HepG2 (cell line): Measurements from ENCODE around the gene CLASRP. TPM values are rescaled to one million over a fixed set of nuclear protein-coding genes. Genes with fewer than 3 reads are reported as not detected.
A peak's percentile ranks its signal among the peaks of the same experiment; 100 is the strongest.

Experiments
- ARID4A ChIP-seq: sonication (generic); formaldehyde crosslinking; IDR thresholded peaks from 2 replicates; pipeline ENCODE4 v1.5.0; 2020; ENCODE audit warnings: mild to moderate bottlenecking, missing genetic modification reagents, borderline replicate concordance
- ASH2L ChIP-seq: fragments of 300-600, 200-600 bp; sonication (generic); IDR thresholded peaks from 2 replicates; pipeline ENCODE4 v1.7.0; 2017; ENCODE audit warnings: low read depth, mild to moderate bottlenecking, moderate library complexity, mixed read lengths, low read length; ENCODE audit not compliant: insufficient read length
- BRCA1 ChIP-seq: sonication (generic); formaldehyde crosslinking; IDR thresholded peaks from 2 replicates; pipeline ENCODE4 v1.4.0; 2020; ENCODE audit warnings: missing genetic modification reagents
- DDIT3 ChIP-seq: sonication (generic); formaldehyde crosslinking; IDR thresholded peaks from 2 replicates; pipeline ENCODE4 v1.4.0; 2020; ENCODE audit warnings: mild to moderate bottlenecking, missing genetic modification reagents
- GATA4 ChIP-seq: sonication (generic); IDR thresholded peaks from 2 replicates; pipeline ENCODE4 v1.6.1; 2016; ENCODE audit warnings: antibody characterized with exemption, low read depth, borderline replicate concordance
- HNRNPLL ChIP-seq: fragments of 200-400 bp; formaldehyde crosslinking; IDR thresholded peaks from 2 replicates; pipeline ENCODE4 v1.6.1; 2017; ENCODE audit warnings: mild to moderate bottlenecking, low read depth, low read length; ENCODE audit not compliant: poor library complexity, severe bottlenecking
- KMT2A ChIP-seq: sonication (generic); formaldehyde crosslinking; IDR thresholded peaks from 2 replicates; pipeline ENCODE4 v1.4.0; 2020; ENCODE audit warnings: missing genetic modification reagents
- LRRFIP1 ChIP-seq: sonication (generic); formaldehyde crosslinking; conservative IDR thresholded peaks from 2 replicates; pipeline ENCODE4 v1.4.0; 2020; ENCODE audit warnings: missing genetic modification reagents
- MED8 ChIP-seq: sonication (generic); formaldehyde crosslinking; IDR thresholded peaks from 2 replicates; pipeline ENCODE4 v1.8.1; 2023; ENCODE audit warnings: mild to moderate bottlenecking, missing genetic modification reagents; ENCODE audit not compliant: insufficient replicate concordance
- MIXL1 ChIP-seq: IDR thresholded peaks from 2 replicates; pipeline ENCODE4 v1.6.1; 2016
- SOX5 ChIP-seq: IDR thresholded peaks from 2 replicates; pipeline ENCODE4 v1.6.1; 2016; ENCODE audit warnings: borderline replicate concordance
- SP2 ChIP-seq: sonication (generic); formaldehyde crosslinking; IDR thresholded peaks from 2 replicates; pipeline ENCODE4 v1.5.1; 2020; ENCODE audit warnings: mild to moderate bottlenecking, missing genetic modification reagents
- SP5 ChIP-seq: IDR thresholded peaks from 2 replicates; pipeline ENCODE4 v1.6.1; 2016; ENCODE audit warnings: low read depth, borderline replicate concordance
- SRSF1 ChIP-seq: fragments of 200-400 bp; formaldehyde crosslinking; optimal IDR thresholded peaks from 2 replicates; pipeline ENCODE3; 2017; ENCODE audit warnings: mild to moderate bottlenecking, low read depth, low read length, moderate library complexity
- TBX2 ChIP-seq: sonication (generic); formaldehyde crosslinking; IDR thresholded peaks from 2 replicates; pipeline ENCODE4 v1.5.0; 2020; ENCODE audit warnings: missing genetic modification reagents, mild to moderate bottlenecking, borderline replicate concordance
- TEAD2 ChIP-seq: sonication (generic); formaldehyde crosslinking; IDR thresholded peaks from 2 replicates; pipeline ENCODE4 v1.9.0; 2021; ENCODE audit warnings: missing genetic modification reagents
- TSC22D2 ChIP-seq: sonication (generic); formaldehyde crosslinking; IDR thresholded peaks from 2 replicates; pipeline ENCODE4 v1.5.1; 2020; ENCODE audit warnings: missing genetic modification reagents, mild to moderate bottlenecking, borderline replicate concordance
- ZBTB7A ChIP-seq: sonication (generic); formaldehyde crosslinking; IDR thresholded peaks from 2 replicates; pipeline ENCODE4 v1.8.0; 2022; ENCODE audit warnings: mild to moderate bottlenecking, missing genetic modification reagents
- ZFAT ChIP-seq: sonication (generic); formaldehyde crosslinking; conservative IDR thresholded peaks from 2 replicates; pipeline ENCODE4 v1.8.1; 2023; ENCODE audit warnings: missing genetic modification reagents, inconsistent platforms
- ZNF367 ChIP-seq: sonication (generic); formaldehyde crosslinking; IDR thresholded peaks from 2 replicates; pipeline ENCODE4 v1.4.0; 2020; ENCODE audit warnings: missing genetic modification reagents, borderline replicate concordance
- ZNF7 ChIP-seq: IDR thresholded peaks from 2 replicates; pipeline ENCODE4 v1.6.1; 2016; ENCODE audit warnings: missing biosample characterization, missing genetic modification reagents
- ZNF780A ChIP-seq: sonication (generic); formaldehyde crosslinking; IDR thresholded peaks from 2 replicates; pipeline ENCODE4 v1.8.0; 2022; ENCODE audit warnings: mild to moderate bottlenecking, missing genetic modification reagents, moderate library complexity
- polyA plus RNA-seq, 8 experiments: library from polyadenylated mRNA; depleted of rRNA in 3 of 8; stranded (reverse) in 7 of 8; unstranded in 1 of 8; fragments of >200 nt; fragmentation: Illumina TruSeq in 4 of 8; extraction: Trizol in 4 of 8; gene quantifications; 2 replicates each; pipeline versions ENCODE4 v1.2.1 to v1.2.3, GENCODE V29; 2011 to 2016; ENCODE audit warnings: low read depth in 4 of 8, missing spikeins in 1 of 8, mixed read lengths in 1 of 8; ENCODE audit not compliant: insufficient read depth in 1 of 8
- total RNA-seq, 5 experiments: library from RNA; depleted of rRNA; stranded (reverse); fragments of >200 nt; fragmentation: Illumina TruSeq; extraction: Trizol; gene quantifications; 2 replicates each; pipeline ENCODE4 v1.2.3, GENCODE V29; 2016; ENCODE audit warnings: low read depth in 1 of 5

CLASRP gene
- total and polyA plus RNA-seq, 2 of the 13 experiments (the other 11 are each of a cell fraction or from before 2014, with no cell fraction given), result 32.0 to 51.4 TPM

GRCh38 chr19:45038931-45039893 is at the start of gene CLASRP (continued):
- no peak for TF ChIP-seq LRRFIP1 (CRISPR knock-in tag)
- TF ChIP-seq ARID4A (CRISPR knock-in tag), result peak; percentile 96
- peak; percentile 82 for TF ChIP-seq SP2 (CRISPR knock-in tag)
- TF ChIP-seq ZNF367, result no peak
- no peak for TF ChIP-seq SOX5 (CRISPR knock-in tag)
- no peak for TF ChIP-seq DDIT3 (CRISPR knock-in tag)
- no peak for TF ChIP-seq ZNF780A (CRISPR knock-in tag)
- TF ChIP-seq TBX2 (CRISPR knock-in tag), result peak; percentile 45; the same call in 1 of the 2 replicates
- TF ChIP-seq SRSF1, result peak; percentile 77
- peak; percentile 65; the same call in 1 of the 2 replicates for TF ChIP-seq TEAD2
- peak; percentile 77; the same call in 1 of the 2 replicates for TF ChIP-seq BRCA1 (CRISPR knock-in tag)
- 0 out of 2 replicates have a peak, but pooled peaks have one; percentile 35 for TF ChIP-seq ZBTB7A (CRISPR knock-in tag)
- no peak for TF ChIP-seq ZNF7
- peak; percentile 64 for TF ChIP-seq HNRNPLL
- peak; percentile 20; the same call in 1 of the 2 replicates for TF ChIP-seq GATA4
- 0 out of 2 replicates have a peak, but pooled peaks have one; percentile 40 for TF ChIP-seq TSC22D2 (CRISPR knock-in tag)
- peak; percentile 71 for TF ChIP-seq MED8
- peak; percentile 90 for TF ChIP-seq ASH2L
- TF ChIP-seq SP5 (CRISPR knock-in tag), result peak; percentile 48; the same call in 1 of the 2 replicates
- peak; percentile 58; the same call in 1 of the 2 replicates for TF ChIP-seq KMT2A (CRISPR knock-in tag)
- TF ChIP-seq ZFAT (CRISPR knock-in tag), result no peak
- TF ChIP-seq MIXL1, result 0 out of 2 replicates have a peak, but pooled peaks have one; percentile 40
